HG03432 (cell line): Measurements from ENCODE around the gene EXOC4.
A peak's percentile ranks its signal among the peaks of the same experiment; 100 is the strongest.

Experiments used
- ATAC-seq: cut with Tn5 transposase; IDR thresholded peaks from one replicate; pipeline ENCODE4 v1.9.1; 2021; ENCODE audit warnings: mild to moderate bottlenecking, moderate library complexity; ENCODE audit not compliant: unreplicated experiment

EXOC4 gene

DNA sequence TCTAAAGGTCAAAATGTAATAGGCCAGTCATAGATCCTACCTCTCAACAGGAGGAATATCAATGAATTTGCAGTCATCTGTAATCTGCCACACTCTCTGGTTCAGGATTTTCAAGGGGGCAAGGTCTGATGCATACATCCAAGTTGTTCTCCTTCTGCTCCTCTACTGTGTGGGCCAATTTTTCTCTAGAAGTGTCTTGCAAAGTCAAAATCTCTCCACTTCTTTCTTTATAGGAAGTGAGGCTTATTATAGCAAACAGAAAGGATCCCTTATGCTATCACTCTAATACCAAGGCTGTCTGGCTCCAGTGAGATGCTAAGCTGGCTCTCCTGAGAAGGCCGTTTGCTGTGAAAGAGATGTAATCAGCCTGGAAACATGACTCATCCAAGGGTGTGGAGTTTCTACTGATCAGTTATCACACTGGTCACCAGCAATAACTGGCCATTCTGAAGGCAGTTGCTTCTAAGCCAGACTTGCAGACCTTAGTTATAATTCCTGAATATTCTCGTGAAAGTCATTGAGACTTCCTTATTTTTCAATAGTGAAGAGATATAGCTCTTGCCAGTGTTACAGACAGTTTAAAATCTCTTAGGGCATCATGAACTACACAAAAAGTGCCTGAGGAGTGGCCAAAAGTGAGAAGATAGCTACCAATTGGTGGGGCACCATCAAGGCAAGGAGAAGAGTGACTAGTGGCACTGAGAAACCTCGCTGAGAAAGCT, 831.0 kb downstream of the EXOC4 start:
- ATAC-seq, result no peak

DNA sequence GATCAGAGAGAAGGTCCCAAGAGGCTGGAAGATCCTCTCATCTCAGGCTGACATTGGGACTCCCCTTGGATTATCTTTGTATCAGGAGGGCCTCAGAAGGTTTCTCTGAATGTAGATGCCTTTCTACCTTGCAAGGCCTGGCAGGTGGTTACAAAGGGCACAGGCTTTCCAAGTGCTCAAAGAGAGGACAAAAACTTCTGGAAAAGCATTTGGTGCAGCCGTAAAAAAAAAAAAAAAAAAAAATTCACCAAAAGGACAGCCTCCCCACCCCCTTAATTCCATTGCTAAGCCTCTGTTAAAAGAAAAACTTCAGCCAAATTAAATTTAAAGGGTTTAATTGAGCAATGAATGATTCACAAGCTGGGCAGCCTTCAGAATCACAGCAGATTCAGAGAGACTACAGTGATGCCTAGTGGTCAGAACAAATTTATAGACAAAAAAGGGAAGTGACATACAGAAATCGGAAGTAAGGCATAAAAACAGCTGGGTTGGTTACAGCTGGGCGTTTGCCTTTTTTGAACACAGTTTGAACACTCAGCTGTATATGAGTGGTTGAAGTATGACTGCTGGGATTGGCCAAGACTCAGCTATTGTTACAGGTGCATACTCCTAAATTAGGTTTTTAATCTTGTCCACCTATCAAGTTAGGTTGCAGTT, 831.7 kb downstream of the EXOC4 start:
- ATAC-seq, result peak; percentile 55

DNA sequence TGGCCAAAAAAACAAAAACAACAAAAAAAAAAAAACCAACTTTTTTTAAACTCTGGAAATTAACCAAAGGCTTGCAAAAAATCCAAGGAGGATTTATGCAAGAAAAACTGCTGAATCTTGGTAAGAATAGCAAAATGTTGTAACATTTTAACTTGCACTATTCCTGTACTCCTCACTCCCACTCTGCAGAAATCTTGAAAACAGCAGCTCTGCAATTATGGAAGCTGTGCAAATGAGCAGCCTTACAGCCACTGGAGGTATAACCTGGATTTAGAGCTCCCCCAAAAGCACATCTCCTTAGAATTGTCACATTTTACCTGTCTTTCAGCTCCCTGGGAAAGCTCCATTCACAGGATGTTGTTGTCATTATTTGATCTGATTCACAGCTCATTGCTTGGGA, 832.4 kb downstream of the EXOC4 start:
- ATAC-seq, result no peak

DNA sequence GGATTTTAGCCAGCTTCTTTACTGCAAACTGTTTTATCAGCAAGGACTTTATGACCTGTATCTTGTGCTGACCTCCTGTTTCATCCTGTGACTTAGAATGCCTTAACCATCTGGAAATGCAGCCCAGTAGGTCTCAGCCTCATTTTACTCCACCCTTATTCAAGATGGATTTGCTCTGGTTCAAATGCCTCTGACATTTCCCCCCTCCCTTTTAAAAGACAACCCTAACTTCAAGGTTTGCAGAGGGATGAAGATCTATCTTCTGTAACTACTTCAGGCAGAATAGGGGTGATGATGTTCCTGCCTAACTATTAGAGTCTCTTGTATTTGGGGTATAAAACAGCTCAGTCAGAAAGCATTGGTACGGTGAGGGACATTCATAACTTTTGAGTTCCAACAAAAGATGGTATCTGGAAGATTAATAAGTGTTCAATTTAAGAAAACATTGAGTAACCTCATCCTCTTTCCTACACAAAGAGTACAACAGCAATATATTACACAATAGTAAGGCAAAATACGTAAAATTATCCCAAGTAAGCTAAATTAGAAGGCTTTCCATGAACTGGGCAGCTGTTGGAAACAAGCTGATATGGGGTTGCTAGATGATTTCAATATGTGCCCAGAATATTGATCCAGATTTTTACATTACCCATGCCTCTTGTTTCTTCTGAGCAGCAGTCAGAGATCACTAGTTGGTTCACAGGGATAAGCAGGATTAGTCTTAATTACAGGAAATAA, 834.3 kb downstream of the EXOC4 start:
- no peak for ATAC-seq

DNA sequence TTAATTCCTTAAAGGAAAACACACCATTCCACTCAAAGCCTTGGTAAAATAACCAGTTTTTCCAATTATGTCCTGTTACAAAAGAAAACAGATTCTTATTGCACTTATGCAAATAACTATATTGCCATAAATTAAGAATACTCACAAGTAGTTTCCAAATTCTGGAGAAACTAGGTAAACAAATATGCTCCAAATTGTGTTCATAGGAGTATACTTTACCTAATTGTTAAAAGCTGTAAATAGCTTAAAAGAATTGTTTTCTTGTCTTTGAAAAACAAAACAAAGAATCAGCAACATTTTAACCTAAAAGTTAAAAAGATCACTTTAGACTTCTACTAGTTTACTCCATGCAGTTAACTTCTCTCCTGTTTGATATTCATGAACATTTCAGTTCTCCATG, 835.3 kb downstream of the EXOC4 start:
- no peak for ATAC-seq

DNA sequence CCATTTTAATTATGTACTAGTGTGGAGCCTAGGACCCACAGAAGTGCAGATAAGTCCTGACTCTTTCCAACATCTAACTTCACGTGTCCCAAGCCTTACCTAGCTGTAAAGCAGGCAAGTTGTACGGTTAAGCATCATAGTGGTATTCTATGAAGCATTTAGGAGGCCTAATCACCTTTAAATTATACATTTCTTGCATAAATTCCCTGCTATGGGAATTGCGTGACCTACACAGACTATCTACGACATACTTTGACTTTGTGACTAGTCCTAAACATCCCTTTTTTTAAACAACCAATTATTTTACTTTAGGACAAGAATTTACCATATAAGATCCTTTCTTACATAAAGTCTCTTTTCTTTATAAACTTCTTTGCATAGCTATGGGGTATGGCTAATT, 836.6 kb downstream of the EXOC4 start:
- no peak for ATAC-seq

DNA sequence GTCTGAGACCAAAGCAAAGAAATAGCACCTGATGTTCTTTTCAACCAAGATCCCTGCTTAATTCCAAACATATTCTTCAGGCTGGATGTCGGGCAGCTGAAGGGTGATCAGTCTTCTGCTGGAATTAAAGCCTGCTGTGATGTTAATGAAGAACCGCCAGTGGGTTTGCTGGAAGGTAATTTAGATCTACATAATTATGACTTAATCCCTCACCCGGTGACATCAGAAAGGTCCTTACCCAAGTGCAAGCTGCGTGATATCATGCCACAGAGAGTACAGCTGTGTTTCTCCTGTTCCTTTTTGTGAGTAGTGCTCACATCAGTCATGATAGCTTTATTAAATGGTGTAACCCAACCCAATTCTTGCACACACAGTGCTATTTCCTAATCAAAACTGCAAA, 845.2 kb downstream of the EXOC4 start:
- ATAC-seq, result no peak

DNA sequence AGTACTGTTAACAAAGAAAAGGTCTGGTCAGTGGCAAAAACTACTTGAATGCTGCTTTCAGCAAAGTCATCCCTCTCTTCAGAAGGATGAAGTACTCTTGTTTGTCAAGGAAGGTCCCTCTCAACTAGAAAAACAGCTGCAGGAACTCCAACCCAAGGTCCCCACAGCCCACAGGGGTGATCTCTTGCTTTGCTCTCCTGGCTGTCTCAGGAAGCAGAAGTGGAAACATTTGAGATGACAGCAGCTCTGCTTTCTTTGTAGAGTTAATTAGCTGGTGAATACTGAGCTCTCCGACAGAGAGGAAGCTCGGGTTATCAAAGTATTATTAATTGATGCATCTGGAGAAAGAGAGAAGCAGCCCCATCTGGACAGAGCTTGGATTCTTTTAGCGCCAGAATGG, 848.8 kb downstream of the EXOC4 start:
- ATAC-seq, result no peak

DNA sequence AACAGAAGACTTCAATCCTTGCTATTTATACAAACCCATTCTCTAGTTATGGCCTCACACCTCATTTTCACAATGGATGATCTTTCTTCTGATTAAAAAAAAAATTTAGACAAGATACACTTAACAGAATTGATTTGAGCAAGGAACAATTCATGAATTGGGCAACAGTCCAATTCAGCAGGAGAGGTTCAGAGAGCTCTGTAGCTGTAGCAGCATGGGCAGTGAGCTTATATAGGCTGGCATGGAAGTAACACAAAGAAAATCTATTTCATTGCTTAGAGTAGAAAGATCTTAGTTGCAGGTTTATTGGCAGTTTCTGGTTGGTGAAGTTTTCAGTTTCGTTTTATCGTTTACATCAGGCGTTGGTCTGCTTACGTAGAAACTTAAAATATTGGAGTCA, 851.3 kb downstream of the EXOC4 start:
- ATAC-seq, result no peak

DNA sequence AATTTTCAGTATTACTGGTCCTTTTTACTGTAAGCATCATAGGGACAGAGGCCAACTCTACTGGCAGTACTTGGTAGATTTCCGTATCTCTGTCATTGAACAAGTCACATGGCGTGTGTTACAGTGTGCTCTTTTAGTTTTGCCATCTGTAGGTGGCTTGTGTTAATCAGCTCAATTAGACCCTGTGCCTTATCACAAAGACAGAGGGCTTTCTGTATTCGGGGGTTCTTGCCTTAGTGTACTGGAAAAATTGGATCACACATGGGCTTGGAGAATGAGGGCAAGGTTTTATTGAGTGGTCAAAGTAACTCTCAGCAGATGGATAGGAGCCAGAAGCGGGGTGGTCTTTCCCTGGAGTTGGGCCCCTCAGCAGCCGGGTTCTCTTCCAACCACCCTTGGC, 853.0 kb downstream of the EXOC4 start:
- no peak for ATAC-seq

DNA sequence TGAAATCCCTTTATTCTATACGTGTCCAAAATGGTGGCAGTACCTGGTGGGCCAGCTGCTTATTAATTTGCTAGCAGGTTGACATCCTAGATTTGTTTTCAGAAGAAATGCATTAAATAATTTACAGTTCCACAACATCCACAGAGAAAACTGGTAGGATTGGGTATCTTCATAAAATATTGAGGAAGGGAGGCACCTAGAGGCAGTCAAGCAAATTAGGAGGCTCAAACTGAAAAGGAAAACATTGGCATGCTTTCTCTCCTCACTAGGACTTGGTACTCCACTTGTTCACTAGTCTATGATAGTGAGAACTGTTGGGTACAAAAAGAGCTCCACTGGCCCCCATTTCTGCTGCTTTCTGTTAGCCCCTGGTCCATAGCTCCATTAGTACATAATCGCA, 855.9 kb downstream of the EXOC4 start:
- no peak for ATAC-seq

DNA sequence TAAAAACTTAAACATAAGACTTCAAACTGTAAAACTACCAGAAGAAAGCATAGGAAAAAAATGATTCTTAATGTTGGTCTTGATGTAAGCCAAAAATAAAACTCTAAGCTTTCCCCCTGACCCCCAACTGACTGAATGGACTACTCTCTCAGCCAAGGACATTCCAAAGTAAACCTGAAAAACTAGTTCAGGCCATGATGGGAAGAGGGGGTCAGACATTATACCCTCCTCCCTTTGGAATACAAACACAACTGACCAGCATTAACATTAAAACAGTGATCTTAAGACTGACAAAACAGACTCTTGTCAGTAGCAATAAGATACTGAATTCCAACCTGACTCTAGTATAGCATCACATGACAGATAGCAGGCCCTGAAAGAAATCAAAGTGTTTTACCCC, 860.8 kb downstream of the EXOC4 start:
- ATAC-seq, result no peak

DNA sequence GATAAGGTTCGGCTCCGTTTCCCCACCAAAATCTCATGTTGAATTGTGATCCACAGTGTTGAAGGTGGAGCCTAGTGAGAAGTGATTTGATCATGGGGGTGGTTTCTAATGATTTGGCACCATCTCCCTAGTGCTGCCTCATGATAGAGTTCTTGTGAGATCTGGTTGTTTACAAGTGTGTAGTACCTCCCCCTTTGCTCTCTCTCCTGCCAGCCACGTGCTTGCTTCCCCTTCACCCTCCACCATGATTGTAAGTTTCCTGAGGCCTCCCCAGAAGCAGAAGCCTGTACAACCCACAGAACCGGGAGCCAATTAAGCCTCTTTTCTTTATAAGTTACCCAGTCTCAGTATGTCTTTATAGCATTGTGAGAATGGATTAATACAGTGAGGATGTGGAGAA, 862.1 kb downstream of the EXOC4 start:
- no peak for ATAC-seq
